ENCODE data around the gene CYSTM1. TPM values are rescaled to one million over a fixed set of nuclear protein-coding genes. Genes with fewer than 3 reads are reported as not detected.
"Not testable (repeated sequence)": the region's sequence is repeated elsewhere in the genome, so short reads cannot be mapped to it uniquely, and the experiment has no call there.

The CYSTM1 gene
- total RNA-seq, 8 experiments from 2014 or later, result 18.8 to 102 (median 28.2) TPM

DNA sequence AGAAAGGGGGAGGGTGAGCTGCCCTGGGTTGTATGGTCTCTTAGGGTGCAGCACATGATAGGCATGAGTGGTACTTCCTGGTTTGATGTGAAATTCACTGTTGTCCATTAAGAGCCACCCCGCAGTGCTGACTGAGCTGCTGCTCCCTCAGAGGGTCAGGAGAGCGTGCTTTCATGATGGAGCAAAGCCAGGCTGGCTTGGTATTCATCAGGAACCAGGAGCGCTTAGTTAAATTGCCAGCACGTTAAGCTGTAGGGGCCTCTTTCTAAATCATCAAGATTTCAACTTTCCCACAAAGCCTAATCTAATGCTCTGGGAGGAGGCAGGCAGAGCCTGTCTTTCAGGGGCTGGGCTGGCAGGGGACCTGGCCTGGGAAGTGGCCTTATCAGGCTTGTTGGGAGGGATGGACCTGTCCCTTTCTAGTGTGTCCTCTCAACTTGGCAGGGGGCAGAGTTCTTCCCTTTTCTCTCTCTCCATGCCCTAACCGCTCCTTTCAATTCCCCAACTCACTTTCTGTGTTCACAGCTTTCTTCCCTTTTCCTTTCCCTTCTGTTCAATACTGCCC, 7.9 kb downstream of the CYSTM1 start:
- peak; percentile 21 to 78 (median 48) for ATAC-seq (replicated peaks in 6 of 8)
- Histone ChIP-seq H3K4me3 (no peak overlapping the region), H3K27ac (no peak overlapping the region), H3K4me1 (replicated peaks in 1 of 2) (no peaks in the 10 kb centered on the region)
- 40 to 100% (median 82%) methylated on average over 1 to 4 of the region's 5 CpGs; no CpG with 5 or more reads in 2 of the 10 experiments for WGBS, 10 experiments
- in situ Hi-C loops (cut with MboI; ENCODE audit: low pct_unique_long_range_greater_than_20kb in 2 of 9, low sequenced_read_pairs in 9 of 9, unreplicated experiment in 9 of 9), result no loop called here

DNA sequence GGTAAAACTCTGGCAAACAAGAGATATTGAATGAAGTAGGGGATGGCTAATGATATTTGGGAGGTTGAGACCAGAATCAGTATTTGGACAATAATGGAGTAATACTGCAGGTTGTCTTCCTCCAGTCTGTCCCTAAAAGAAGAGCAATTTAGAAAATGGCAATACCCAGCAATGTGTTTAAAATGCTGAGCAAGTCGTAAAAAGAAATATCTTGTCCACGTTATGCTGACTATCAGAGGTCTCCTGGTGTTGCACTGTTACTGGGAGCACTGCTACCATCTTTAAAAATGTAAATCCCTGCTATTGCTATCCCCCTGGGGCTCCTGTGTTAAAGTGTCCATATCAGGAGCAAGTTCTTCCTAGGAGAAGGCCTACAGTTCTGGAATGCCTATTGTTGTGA, 10.4 kb downstream of the CYSTM1 start:
- 49 to 100% (median 83%) methylated on average over 1 to 2 of the region's 2 CpGs; no CpG with 5 or more reads in 2 of the 10 experiments for WGBS, 10 experiments
- H3K4me1 ChIP-seq (replicated peaks in 1 of 2), result peaks cover 1 to 6% of the 10 kb centered on the region in 2 donors
- ATAC-seq (replicated peaks in 6 of 8), result no peak
- in situ Hi-C loops (cut with MboI; ENCODE audit: low pct_unique_long_range_greater_than_20kb in 2 of 9, low sequenced_read_pairs in 9 of 9, unreplicated experiment in 9 of 9), result no loop called here
- no peak overlapping the region for H3K4me3 ChIP-seq
- no peak overlapping the region for H3K27ac ChIP-seq

DNA sequence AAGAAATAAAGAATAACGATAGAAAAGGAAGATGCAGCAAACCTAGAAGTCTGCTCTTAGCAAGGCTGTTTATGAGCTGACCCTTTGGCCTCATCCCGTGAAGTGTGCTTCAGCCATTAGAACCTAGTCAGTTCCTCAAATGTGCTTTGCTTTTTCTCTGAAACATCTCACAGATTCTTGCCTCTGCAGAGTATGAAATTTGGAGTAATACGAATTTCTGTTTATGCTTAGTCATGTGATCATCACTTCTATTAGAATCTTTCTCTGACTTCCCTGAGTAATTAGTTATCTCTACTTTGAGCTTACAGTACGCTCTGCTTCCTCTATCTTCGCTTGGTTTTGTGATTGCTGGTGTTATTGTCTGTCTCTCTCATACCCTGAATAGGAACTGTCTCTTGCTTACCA, 11.3 kb downstream of the CYSTM1 start:
- ATAC-seq (replicated peaks in 6 of 8), result no peak
- Histone ChIP-seq H3K4me1 (replicated peaks in 1 of 2) (peaks cover 9 to 14% of the 10 kb centered on the region in 2 donors), H3K4me3 (no peak overlapping the region), H3K27ac (no peak overlapping the region)
- 67 to 100% (median 89%) methylated on average over 1 to 5 of the region's 5 CpGs; no CpG with 5 or more reads in 2 of the 10 experiments for WGBS, 10 experiments
- in situ Hi-C loops (cut with MboI; ENCODE audit: low pct_unique_long_range_greater_than_20kb in 2 of 9, low sequenced_read_pairs in 9 of 9, unreplicated experiment in 9 of 9), result no loop called here

DNA sequence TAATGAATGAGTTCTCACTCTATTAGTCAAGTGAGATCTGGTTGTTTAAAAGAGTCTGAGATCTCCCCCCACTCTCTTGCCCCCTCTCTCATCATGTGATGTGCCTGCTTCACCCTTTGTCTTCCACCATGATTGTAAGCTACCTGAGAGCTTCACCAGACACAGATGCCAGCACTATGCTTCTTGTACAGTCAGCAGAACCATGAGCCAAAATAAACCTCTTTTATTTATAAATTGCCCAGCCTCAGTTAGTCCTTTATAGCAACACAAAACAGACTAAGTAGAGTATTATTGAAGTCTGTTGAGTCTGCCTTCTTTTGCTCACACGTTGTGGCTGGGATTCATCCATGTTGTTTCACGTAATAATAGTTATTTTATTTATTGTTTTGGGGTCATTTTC, 14.3 kb downstream of the CYSTM1 start:
- in situ Hi-C loops (cut with MboI; ENCODE audit: low pct_unique_long_range_greater_than_20kb in 2 of 9, low sequenced_read_pairs in 9 of 9, unreplicated experiment in 9 of 9), result no loop called here
- H3K4me3 ChIP-seq, result no peak overlapping the region
- H3K4me1 ChIP-seq (replicated peaks in 1 of 2), result peaks cover 18 to 21% of the 10 kb centered on the region in 2 donors
- 74 to 100% (median 94%) methylated on average over 1 to 2 of the region's 2 CpGs; no CpG with 5 or more reads in 3 of the 10 experiments for WGBS, 10 experiments
- ATAC-seq (replicated peaks in 6 of 8), result no peak
- H3K27ac ChIP-seq, result no peak overlapping the region

DNA sequence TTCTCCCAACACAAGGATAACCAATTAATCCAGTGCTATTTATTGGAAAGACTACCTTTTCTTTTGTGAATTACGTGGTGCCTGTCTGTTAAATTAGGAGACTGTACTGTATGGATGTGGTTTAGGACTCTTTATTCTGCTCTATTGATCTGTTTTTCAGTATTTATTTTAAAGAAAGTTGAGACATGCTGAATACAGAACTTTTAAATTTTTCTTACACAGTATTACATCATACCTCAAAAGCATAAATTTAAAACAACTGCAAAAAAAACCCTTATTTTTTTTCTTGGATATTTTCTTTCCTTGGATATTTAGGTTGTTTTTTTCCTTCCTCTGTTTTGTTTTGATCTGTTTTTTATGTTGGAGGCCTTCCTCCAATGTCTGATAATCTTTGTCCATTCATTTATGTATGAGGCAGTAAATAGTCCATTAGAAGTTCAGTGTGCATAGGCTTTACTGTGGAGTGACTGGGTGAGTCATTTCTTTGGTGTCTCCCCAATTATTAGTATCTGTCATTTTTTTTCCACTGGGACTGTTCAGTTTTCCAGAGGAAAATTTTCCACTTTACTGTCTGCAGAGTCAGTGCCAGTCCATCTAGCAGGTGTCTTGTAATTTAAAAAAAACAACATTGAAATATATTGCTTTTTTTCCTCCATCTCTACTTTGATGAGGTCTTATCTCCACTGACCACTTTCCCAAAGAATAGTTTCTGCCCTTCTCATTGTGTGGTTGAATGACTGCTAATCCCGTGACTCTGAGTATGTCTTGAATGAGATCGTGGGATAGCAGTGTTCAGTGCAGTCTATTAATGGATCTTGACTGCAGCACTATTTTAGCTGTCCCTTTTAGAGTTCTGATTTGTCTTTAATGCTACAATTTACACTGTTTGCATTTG, 15.2 kb downstream of the CYSTM1 start:
- in situ Hi-C loops (cut with MboI; ENCODE audit: low pct_unique_long_range_greater_than_20kb in 2 of 9, low sequenced_read_pairs in 9 of 9, unreplicated experiment in 9 of 9), result no loop called here
- Histone ChIP-seq H3K27ac (peak overlapping the region in 1 of 2 donors; percentile 35), H3K4me1 (replicated peaks in 1 of 2) (peaks cover 18 to 21% of the 10 kb centered on the region in 2 donors), H3K4me3 (no peak overlapping the region)
- ATAC-seq (replicated peaks in 6 of 8), result peak in 7 of 8 experiments; percentile 64 to 96 (median 95)
- 52 to 74% (median 68%) methylated on average over 1 to 3 of the region's 3 CpGs for WGBS, 10 experiments

DNA sequence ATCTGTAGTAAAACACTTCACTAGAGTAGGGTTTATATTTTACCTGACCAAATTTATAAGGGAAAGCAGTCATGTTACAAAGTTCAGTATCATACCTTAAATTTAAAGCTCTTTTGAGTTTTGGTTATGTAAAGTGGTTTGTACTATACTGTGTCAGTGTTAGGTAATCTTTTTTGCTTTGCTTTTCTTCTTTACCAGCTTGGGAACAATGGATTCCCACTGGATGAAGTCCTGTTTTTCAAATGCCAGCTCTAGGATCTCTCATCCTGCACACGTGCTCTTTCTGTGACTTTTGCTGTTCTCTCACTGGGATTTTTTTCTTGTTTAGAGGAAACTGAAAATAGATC, 15.9 kb downstream of the CYSTM1 start:
- in situ Hi-C loops (cut with MboI; ENCODE audit: low pct_unique_long_range_greater_than_20kb in 2 of 9, low sequenced_read_pairs in 9 of 9, unreplicated experiment in 9 of 9), result no loop called here
- no peak overlapping the region for H3K4me3 ChIP-seq
- 0 to 17% (median 0%) methylated on average over 1 of the region's 1 CpG; no CpG with 5 or more reads in 4 of the 10 experiments for WGBS, 10 experiments
- H3K27ac ChIP-seq, result no peak overlapping the region
- H3K4me1 ChIP-seq (replicated peaks in 1 of 2), result peaks cover 18 to 21% of the 10 kb centered on the region in 2 donors
- ATAC-seq (replicated peaks in 6 of 8), result peak in 5 of 8 experiments; percentile 53 to 59 (median 57)

DNA sequence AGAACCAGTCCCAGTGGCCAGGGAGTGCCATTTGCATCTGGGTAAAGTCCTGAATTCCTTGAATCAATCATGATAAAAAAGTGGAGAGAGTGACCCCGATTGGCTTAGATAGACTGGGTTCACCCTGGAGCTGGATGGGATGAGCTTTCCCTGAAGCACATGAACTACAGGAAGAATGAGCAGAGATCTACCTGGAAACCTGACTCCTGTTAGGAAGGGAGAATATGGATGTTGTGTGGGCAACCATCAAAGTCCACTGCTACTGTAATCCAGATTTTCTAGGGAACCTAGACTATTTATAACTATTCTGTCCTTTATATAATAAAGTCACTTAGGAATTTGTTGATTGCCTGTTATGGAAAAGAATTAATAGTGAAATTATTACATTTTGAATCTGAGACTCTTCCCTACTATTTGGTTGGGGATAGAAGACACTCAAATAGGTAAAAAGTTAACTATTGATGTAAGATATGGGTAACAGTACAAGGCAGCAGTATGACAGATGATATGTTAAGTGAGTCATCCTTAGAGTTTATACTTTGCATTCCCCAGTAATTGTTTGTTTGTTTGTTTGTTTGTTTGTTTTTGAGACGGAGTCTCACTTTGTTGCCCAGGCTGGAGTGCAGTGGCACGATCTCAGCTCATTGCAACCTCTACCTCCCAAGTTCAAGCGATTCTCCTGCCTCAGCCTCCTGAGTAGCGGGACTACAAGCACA, 17.9 kb downstream of the CYSTM1 start:
- H3K4me1 ChIP-seq (replicated peaks in 1 of 2), result peaks cover 18 to 21% of the 10 kb centered on the region in 2 donors
- in situ Hi-C loops (cut with MboI; ENCODE audit: low pct_unique_long_range_greater_than_20kb in 2 of 9, low sequenced_read_pairs in 9 of 9, unreplicated experiment in 9 of 9), result no loop called here
- ATAC-seq (replicated peaks in 6 of 8), result no peak
- WGBS, 10 experiments, result 80 to 100% (median 100%) methylated on average over 1 to 3 of the region's 5 CpGs; no CpG with 5 or more reads in 3 of the 10 experiments
- no peak overlapping the region for H3K27ac ChIP-seq
- H3K4me3 ChIP-seq, result no peak overlapping the region

DNA sequence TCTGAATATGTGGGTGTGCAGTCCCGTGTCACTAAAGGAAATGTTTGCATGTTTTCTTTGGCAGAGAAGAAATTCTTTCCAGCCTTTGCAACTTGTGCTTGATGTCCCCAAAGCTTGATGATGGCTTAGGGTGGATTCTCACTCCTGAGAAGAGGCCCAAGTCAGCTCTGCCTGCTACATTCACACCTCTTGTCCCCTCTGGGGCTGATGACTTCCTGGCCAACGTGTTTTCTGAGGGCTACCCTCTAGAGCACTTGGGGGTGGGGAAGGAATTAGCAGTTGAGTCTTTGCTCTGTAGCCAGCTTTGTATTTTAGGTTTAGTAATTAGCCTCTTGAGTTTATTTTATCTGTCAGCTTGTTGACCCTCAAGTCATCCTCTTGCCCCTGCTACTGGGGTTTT, 19.7 kb downstream of the CYSTM1 start:
- Histone ChIP-seq H3K4me1 (replicated peaks in 1 of 2) (peaks cover 18 to 20% of the 10 kb centered on the region in 2 donors), H3K27ac (no peak overlapping the region), H3K4me3 (no peak overlapping the region)
- ATAC-seq (replicated peaks in 6 of 8), result no peak
- in situ Hi-C loops (cut with MboI; ENCODE audit: low pct_unique_long_range_greater_than_20kb in 2 of 9, low sequenced_read_pairs in 9 of 9, unreplicated experiment in 9 of 9), result no loop called here
- 50 to 78% (median 75%) methylated on average over 1 to 2 of the region's 2 CpGs; no CpG with 5 or more reads in 7 of the 10 experiments for WGBS, 10 experiments

DNA sequence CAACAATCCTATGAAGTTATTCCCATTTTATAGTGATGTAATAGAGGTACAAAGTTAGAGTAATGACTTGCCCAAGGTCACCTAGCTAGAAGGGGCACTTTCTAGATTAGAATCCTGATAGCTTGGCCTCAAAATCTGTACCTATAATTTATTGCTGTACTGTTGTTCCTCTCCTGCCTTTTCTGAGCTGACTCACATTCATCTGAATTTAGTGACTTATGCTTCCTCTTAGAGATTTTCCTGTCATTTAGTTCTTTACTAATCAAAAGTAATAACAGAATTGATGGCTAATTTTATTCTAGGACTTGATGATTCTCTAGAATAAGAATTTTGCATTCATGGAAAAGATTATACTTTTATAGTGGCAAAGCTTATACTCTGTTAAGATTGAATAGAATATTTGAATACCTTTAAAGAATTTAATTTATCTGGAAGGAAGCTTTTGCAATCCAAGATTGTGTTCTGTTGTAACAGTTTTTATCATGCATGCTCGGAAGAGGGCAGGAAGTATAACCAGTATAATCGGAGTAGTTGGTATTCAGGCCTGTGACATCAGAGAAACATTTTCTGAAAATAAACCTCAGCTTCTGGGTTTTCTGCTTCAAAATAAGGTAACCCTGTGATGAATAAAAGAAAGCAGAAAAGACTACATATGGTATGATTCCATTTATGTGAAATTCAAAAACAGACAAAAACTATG, 21.3 kb downstream of the CYSTM1 start:
- 50 to 100% (median 91%) methylated on average over 1 to 2 of the region's 2 CpGs for WGBS, 10 experiments

DNA sequence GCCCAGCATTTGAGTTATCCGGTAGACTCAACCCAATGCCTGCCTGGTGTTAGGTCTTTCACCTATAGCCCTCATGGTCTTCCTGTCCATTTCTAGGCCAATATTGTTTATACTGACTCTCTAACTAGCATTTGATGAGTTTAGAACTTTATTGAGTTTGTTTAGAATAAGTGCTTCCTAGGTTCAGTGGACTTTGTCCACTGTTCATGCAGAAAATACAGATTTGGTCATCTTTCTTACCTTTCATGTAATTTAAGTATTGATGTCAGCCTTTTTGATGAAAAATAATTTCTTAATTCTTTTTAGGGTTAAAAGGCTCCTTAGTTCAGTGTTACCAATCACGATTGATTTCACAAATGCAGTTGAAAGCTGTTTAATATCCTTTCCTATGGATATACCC, 22.0 kb downstream of the CYSTM1 start:
- WGBS, 10 experiments, result 64 to 100% (median 95%) methylated on average over 1 to 2 of the region's 2 CpGs
- in situ Hi-C loops (cut with MboI; ENCODE audit: low pct_unique_long_range_greater_than_20kb in 2 of 9, low sequenced_read_pairs in 9 of 9, unreplicated experiment in 9 of 9), result no loop called here
- H3K4me1 ChIP-seq (replicated peaks in 1 of 2), result peaks cover 1 to 2% of the 10 kb centered on the region in 2 donors
- H3K4me3 ChIP-seq, result no peak overlapping the region
- H3K27ac ChIP-seq, result no peak overlapping the region
- ATAC-seq (replicated peaks in 6 of 8), result no peak

More for the DNA sequence above, 21.3 kb downstream of the CYSTM1 start:
- Histone ChIP-seq H3K27ac (no peak overlapping the region), H3K4me1 (replicated peaks in 1 of 2) (peaks cover 7 to 9% of the 10 kb centered on the region in 2 donors), H3K4me3 (no peak overlapping the region)
- in situ Hi-C loops (cut with MboI; ENCODE audit: low pct_unique_long_range_greater_than_20kb in 2 of 9, low sequenced_read_pairs in 9 of 9, unreplicated experiment in 9 of 9), result no loop called here
- ATAC-seq (replicated peaks in 6 of 8), result peak in 1 of 8 experiments; percentile 51

DNA sequence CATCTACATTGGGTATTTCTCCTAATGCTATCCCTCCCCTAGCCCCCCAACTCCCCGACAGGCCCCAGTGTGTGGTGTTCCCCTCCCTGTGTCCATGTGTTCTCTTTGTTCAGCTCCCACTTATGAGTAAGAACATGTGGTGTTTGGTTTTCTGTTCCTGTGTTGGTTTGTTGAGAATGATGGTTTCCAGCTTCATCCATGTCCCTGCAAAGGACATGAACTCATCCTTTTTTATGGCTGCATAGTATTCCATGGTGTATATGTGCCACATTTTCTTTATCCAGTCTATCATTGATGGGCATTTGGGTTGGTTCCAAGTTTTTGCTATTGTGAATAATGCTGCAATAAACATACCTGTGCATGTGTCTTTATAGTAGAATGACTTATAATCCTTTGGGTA, 23.9 kb downstream of the CYSTM1 start:
- in situ Hi-C loops (cut with MboI; ENCODE audit: low pct_unique_long_range_greater_than_20kb in 2 of 9, low sequenced_read_pairs in 9 of 9, unreplicated experiment in 9 of 9); H3K27ac ChIP-seq; H3K4me1 ChIP-seq (replicated peaks in 1 of 2); ATAC-seq (replicated peaks in 6 of 8); H3K4me3 ChIP-seq: not testable (repeated sequence)
- no CpG with 5 or more reads among the region's 1 CpG for WGBS, 10 experiments

DNA sequence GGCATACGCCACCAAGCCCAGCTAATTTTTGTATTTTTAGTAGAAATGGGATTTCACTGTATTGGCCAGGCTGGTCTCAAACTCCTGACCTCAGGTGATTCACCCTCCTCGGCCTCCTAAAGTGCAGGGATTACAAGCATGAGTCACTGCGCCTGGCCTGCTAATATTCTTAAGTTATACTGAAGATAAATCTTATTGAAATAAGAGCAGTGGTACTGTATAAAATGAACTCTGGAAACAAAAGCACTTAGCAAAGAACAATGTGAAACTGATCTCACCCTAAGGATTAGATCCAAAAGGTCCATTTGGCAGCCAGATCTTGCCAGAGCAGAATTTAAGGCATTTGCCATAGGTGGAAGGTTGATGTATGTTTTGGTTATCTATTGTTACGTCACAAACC, 27.1 kb downstream of the CYSTM1 start:
- no peaks in the 10 kb centered on the region for H3K4me1 ChIP-seq (replicated peaks in 1 of 2)
- ATAC-seq (replicated peaks in 6 of 8), result no peak
- 67 to 100% (median 100%) methylated on average over 1 to 4 of the region's 4 CpGs; no CpG with 5 or more reads in 5 of the 10 experiments for whole genome bisulfite sequencing, 10 experiments
- H3K4me3 ChIP-seq, result no peak overlapping the region
- no peak overlapping the region for H3K27ac ChIP-seq
- in situ Hi-C loops (cut with MboI; ENCODE audit: low pct_unique_long_range_greater_than_20kb in 2 of 9, low sequenced_read_pairs in 9 of 9, unreplicated experiment in 9 of 9), result no loop called here
